PC-9 (cell line): ENCODE data around the gene IL17RA. TPM values are rescaled to one million over a fixed set of nuclear protein-coding genes. Genes with fewer than 3 reads are reported as not detected.

ENCODE experiments used
- BruUV-seq: library from RNA; stranded (reverse); fragments of 400-500 nt; replicated peaks from 2 replicates; lab custom pipeline; 2021; lab: Mats Ljungman, UMichigan
- CTCF ChIA-PET: fragments of 300-600 bp; sonication (Branson Sonifier 250); formaldehyde crosslinking; loops from one replicate; lab custom pipeline; 2022; ENCODE audit warnings: antibody characterized with exemption; lab: Charles Lee
- POLR2A ChIA-PET: fragments of 300-600 bp; sonication (Branson Sonifier 250); formaldehyde crosslinking; loops from one replicate; lab custom pipeline; 2022; ENCODE audit warnings: antibody characterized with exemption; ENCODE audit not compliant: unreplicated experiment; lab: Charles Lee
- DNase-seq, 2 experiments: peaks; one replicate each; pipeline versions ENCODE4 v3.0.0 to v3.0.0-alpha.2; 2015 to 2022; ENCODE audit warnings: mixed read lengths in 1 of 2
- H2AFZ ChIP-seq: fragments of 200-600 bp; sonication (generic); 2 replicates; pipeline ENCODE4 v1.8.1; 2017; ENCODE audit warnings: antibody characterized with exemption
- H3F3A ChIP-seq: fragments of 200-600 bp; sonication (generic); 2 replicates; pipeline ENCODE4 v1.8.1; 2017; ENCODE audit warnings: antibody characterized with exemption, mild to moderate bottlenecking, low read depth; ENCODE audit not compliant: insufficient read depth
- H3K27ac ChIP-seq: fragments of 200-600 bp; sonication (generic); 2 replicates; pipeline ENCODE4 v1.6.1; 2016; ENCODE audit warnings: mixed run types
- H3K27me3 ChIP-seq: fragments of 200-600 bp; sonication (generic); 2 replicates; pipeline ENCODE4 v1.6.1; 2016; ENCODE audit warnings: low read depth, mixed run types; ENCODE audit not compliant: insufficient read depth
- H3K36me3 ChIP-seq: fragments of 200-600 bp; sonication (generic); 2 replicates; pipeline ENCODE4 v1.6.1; 2016; ENCODE audit warnings: low read depth, mixed run types
- H3K4me1 ChIP-seq: fragments of 200-600 bp; sonication (generic); replicated peaks from 2 replicates; pipeline ENCODE4 v1.6.1; 2016; ENCODE audit warnings: mixed run types; ENCODE audit not compliant: insufficient read depth
- H3K4me2 ChIP-seq: fragments of 200-600 bp; sonication (generic); 2 replicates; pipeline ENCODE4 v1.6.1; 2017; ENCODE audit warnings: mixed run types
- H3K4me3 ChIP-seq: fragments of 200-600 bp; sonication (generic); 2 replicates; pipeline ENCODE4 v1.6.1; 2016; ENCODE audit warnings: mixed run types
- H3K79me2 ChIP-seq: fragments of 200-600 bp; sonication (generic); 2 replicates; pipeline ENCODE4 v1.6.1; 2017; ENCODE audit warnings: low read depth, mixed run types
- H3K9me2 ChIP-seq: fragments of 200-600 bp; sonication (generic); 2 replicates; pipeline ENCODE4 v1.8.1; 2017; ENCODE audit warnings: mild to moderate bottlenecking; ENCODE audit not compliant: insufficient read depth
- H3K9me3 ChIP-seq: fragments of 200-600 bp; sonication (generic); 2 replicates; pipeline ENCODE4 v1.8.1; 2016; ENCODE audit warnings: low read depth; ENCODE audit not compliant: insufficient read depth
- H4K20me1 ChIP-seq: fragments of 200-600 bp; sonication (generic); 2 replicates; pipeline ENCODE4 v1.8.1; 2017; ENCODE audit not compliant: insufficient read depth
- EZH2 ChIP-seq: fragments of 200-600 bp; sonication (generic); IDR thresholded peaks from 2 replicates; pipeline ENCODE4 v1.8.0; 2017; ENCODE audit warnings: antibody characterized with exemption, low read depth
- intact Hi-C: fragments of 100-400 bp; cut with micrococcal nuclease; formaldehyde crosslinking; loops from one replicate; pipeline ENCODE4 v1.10.0; 2022; ENCODE audit not compliant: unreplicated experiment
- total RNA-seq: library from RNA; stranded (reverse); gene quantifications from 2 replicates; pipeline ENCODE4 v1.2.3, GENCODE V29; 2021
- TF ChIP-seq, protein P1 (sequence below): fragments of 200-600 bp; sonication (generic); conservative IDR thresholded peaks from 2 replicates; pipeline ENCODE4 v1.6.1; 2017; ENCODE audit warnings: mixed run types, antibody characterized with exemption, mild to moderate bottlenecking, moderate library complexity

IL17RA gene
- total RNA-seq, 1 experiment from 2014 or later: 8.2 TPM

DNA sequence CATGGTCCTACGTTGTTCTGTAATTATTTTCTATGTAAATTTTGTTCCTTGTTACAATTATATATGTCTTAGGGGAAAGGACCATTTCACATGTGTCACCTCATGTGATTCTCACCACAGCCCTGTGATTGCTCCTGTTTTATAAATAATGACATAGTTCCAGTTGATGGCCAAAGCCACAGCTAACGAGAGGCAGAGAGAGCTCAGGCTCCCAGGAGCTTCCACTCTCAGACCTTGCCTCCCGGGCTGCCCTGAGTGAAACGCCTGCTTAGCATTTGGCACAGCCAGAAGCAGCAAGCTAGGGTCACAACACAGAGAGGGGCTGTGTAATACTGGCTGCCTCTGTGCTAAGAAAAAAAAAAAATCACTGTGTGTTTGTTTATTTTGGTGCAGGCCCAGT lies 30.4 kb downstream of the IL17RA start:
- CTCF ChIA-PET: no interaction called here
- Histone ChIP-seq H3K27ac (no peak overlapping the region), H2AFZ (no peak overlapping the region), H3K4me2 (no peak overlapping the region), H3K9me3 (no peaks in the 10 kb centered on the region), H3K4me1 (no peaks in the 10 kb centered on the region), H3K27me3 (no peaks in the 10 kb centered on the region), H3F3A (no peaks in the 10 kb centered on the region), H3K79me2 (no peaks in the 10 kb centered on the region), H4K20me1 (no peaks in the 10 kb centered on the region), H3K36me3 (no peaks in the 10 kb centered on the region), H3K4me3 (no peak overlapping the region), H3K9me2 (no peaks in the 10 kb centered on the region)
- TF ChIP-seq, protein P1, sequence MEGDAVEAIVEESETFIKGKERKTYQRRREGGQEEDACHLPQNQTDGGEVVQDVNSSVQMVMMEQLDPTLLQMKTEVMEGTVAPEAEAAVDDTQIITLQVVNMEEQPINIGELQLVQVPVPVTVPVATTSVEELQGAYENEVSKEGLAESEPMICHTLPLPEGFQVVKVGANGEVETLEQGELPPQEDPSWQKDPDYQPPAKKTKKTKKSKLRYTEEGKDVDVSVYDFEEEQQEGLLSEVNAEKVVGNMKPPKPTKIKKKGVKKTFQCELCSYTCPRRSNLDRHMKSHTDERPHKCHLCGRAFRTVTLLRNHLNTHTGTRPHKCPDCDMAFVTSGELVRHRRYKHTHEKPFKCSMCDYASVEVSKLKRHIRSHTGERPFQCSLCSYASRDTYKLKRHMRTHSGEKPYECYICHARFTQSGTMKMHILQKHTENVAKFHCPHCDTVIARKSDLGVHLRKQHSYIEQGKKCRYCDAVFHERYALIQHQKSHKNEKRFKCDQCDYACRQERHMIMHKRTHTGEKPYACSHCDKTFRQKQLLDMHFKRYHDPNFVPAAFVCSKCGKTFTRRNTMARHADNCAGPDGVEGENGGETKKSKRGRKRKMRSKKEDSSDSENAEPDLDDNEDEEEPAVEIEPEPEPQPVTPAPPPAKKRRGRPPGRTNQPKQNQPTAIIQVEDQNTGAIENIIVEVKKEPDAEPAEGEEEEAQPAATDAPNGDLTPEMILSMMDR: no peak
- no peak for TF ChIP-seq EZH2
- POLR2A ChIA-PET: interaction anchor here (0.6 kb wide), 1 partner anchor 42 kb away, joined by 4 read pairs; no protein-coding TSS in a partner anchor
- DNase-seq: no peak
- no TSS peak for BruUV-seq
- intact Hi-C loops: no loop called here

GRCh38 chr22:17115945-17116565 lies 31.3 kb downstream of the IL17RA start:
- Histone ChIP-seq H3K4me3 (no peak overlapping the region), H3K36me3 (no peaks in the 10 kb centered on the region), H3K9me2 (no peaks in the 10 kb centered on the region), H3K79me2 (no peaks in the 10 kb centered on the region), H4K20me1 (no peaks in the 10 kb centered on the region), H3F3A (no peaks in the 10 kb centered on the region), H3K9me3 (no peaks in the 10 kb centered on the region), H3K4me1 (no peaks in the 10 kb centered on the region), H2AFZ (no peak overlapping the region), H3K27ac (no peak overlapping the region), H3K4me2 (no peak overlapping the region), H3K27me3 (no peaks in the 10 kb centered on the region)
- BruUV-seq: no TSS peak
- POLR2A ChIA-PET: no interaction called here
- DNase-seq: no peak
- TF ChIP-seq, protein P1: no peak
- no peak for TF ChIP-seq EZH2
- intact Hi-C loops: no loop called here
- CTCF ChIA-PET: no interaction called here

- H3F3A ChIP-seq: no peaks in the 10 kb centered on the region
- TF ChIP-seq, protein P1: no peak
- TF ChIP-seq EZH2: no peak
- no peak overlapping the region for H3K4me3 ChIP-seq
- no peaks in the 10 kb centered on the region for H3K4me1 ChIP-seq
- no peaks in the 10 kb centered on the region for H3K36me3 ChIP-seq
- H3K4me2 ChIP-seq: no peak overlapping the region
- no peaks in the 10 kb centered on the region for H3K9me2 ChIP-seq
- H2AFZ ChIP-seq: no peak overlapping the region
- DNase-seq: no peak
- no TSS peak for BruUV-seq
- H3K27ac ChIP-seq: no peak overlapping the region
- no peaks in the 10 kb centered on the region for H3K9me3 ChIP-seq
- ChIA-PET POLR2A (no interaction called here), CTCF (interaction anchor here (0.5 kb wide), 1 partner anchor 62 kb away, joined by 9 read pairs; no protein-coding TSS in a partner anchor)
- intact Hi-C loops: no loop called here
- no peaks in the 10 kb centered on the region for H3K27me3 ChIP-seq
- no peaks in the 10 kb centered on the region for H3K79me2 ChIP-seq
- no peaks in the 10 kb centered on the region for H4K20me1 ChIP-seq
Observed at GRCh38 chr22:17116572-17117330, 32.0 kb downstream of the IL17RA start.
